OCI-LY1 (cell line): ENCODE data around the gene ADAMTSL2.

Source experiments
- H2AFZ ChIP-seq: fragments of 200-600 bp; sonication (generic), shearing (Covaris generic); 2 replicates; pipeline ENCODE4 v1.6.0; 2014; ENCODE audit warnings: antibody characterized with exemption, mild to moderate bottlenecking, low read length
- H3F3A ChIP-seq: fragments of 200-600 bp; sonication (generic), shearing (Covaris generic); 2 replicates; pipeline ENCODE4 v1.6.0; 2014; ENCODE audit warnings: mild to moderate bottlenecking, antibody characterized with exemption, low read length, moderate library complexity; ENCODE audit not compliant: insufficient read depth
- H3K27ac ChIP-seq: fragments of 200-600 bp; sonication (generic); 2 replicates; pipeline ENCODE4 v1.5.1; 2014; ENCODE audit warnings: low read length, mixed run types, mild to moderate bottlenecking, low read depth; ENCODE audit not compliant: poor library complexity, severe bottlenecking
- H3K27me3 ChIP-seq: fragments of 200-600 bp; sonication (generic); 2 replicates; pipeline ENCODE4 v1.6.0; 2014; ENCODE audit warnings: antibody characterized with exemption, mild to moderate bottlenecking, low read length, moderate library complexity; ENCODE audit not compliant: insufficient read depth
- H3K36me3 ChIP-seq: fragments of 200-600 bp; sonication (generic); 2 replicates; pipeline ENCODE4 v1.6.1; 2014; ENCODE audit warnings: mild to moderate bottlenecking, antibody characterized with exemption, low read length, moderate library complexity, mixed read lengths; ENCODE audit not compliant: insufficient read depth
- H3K4me1 ChIP-seq: fragments of 200-600 bp; sonication (generic); 2 replicates; pipeline ENCODE4 v1.5.1; 2014; ENCODE audit warnings: mild to moderate bottlenecking, low read length, moderate library complexity; ENCODE audit not compliant: insufficient read depth, severe bottlenecking
- H3K4me2 ChIP-seq: fragments of 200-600 bp; sonication (generic), shearing (Covaris generic); 2 replicates; pipeline ENCODE4 v1.6.1; 2014; ENCODE audit warnings: low read length
- H3K4me3 ChIP-seq: fragments of 200-600 bp; sonication (generic); 2 replicates; pipeline ENCODE4 v1.5.1; 2014; ENCODE audit warnings: low read length, low read depth, mild to moderate bottlenecking, mixed read lengths; ENCODE audit not compliant: poor library complexity, severe bottlenecking
- H3K79me2 ChIP-seq: fragments of 200-600 bp; shearing (Covaris generic); 2 replicates; pipeline ENCODE4 v1.6.1; 2016; ENCODE audit warnings: mixed run types, low read length, mixed read lengths; ENCODE audit not compliant: insufficient read depth
- H3K9ac ChIP-seq: fragments of 200-600 bp; sonication (generic), shearing (Covaris generic); 2 replicates; pipeline ENCODE4 v1.6.1; 2014; ENCODE audit warnings: mild to moderate bottlenecking, low read length, mixed read lengths
- H3K9me2 ChIP-seq: fragments of 200-600 bp; sonication (generic), shearing (Covaris generic); 2 replicates; pipeline ENCODE4 v1.6.1; 2014; ENCODE audit warnings: low read depth, mild to moderate bottlenecking, low read length, mixed read lengths
- H3K9me3 ChIP-seq: fragments of 200-600 bp; shearing (Covaris generic); 2 replicates; pipeline ENCODE4 v1.6.1; 2014; ENCODE audit warnings: low read length, mixed read lengths
- H4K20me1 ChIP-seq: fragments of 200-600 bp; sonication (generic), shearing (Covaris generic); 2 replicates; pipeline ENCODE4 v1.6.0; 2016; ENCODE audit warnings: mild to moderate bottlenecking, low read length; ENCODE audit not compliant: insufficient read depth
- CTCF ChIP-seq: fragments of 200-600 bp; sonication (generic), shearing (Covaris generic); IDR thresholded peaks from 2 replicates; pipeline ENCODE4 v1.5.1; 2017; ENCODE audit warnings: mild to moderate bottlenecking, antibody characterized with exemption, low read length, moderate library complexity, mixed read lengths
- EZH2 ChIP-seq: fragments of 200-600 bp; sonication (generic), shearing (Covaris generic); IDR thresholded peaks from 2 replicates; pipeline ENCODE4 v1.8.0; 2017; ENCODE audit warnings: borderline replicate concordance, mixed run types, mild to moderate bottlenecking, antibody characterized with exemption, low read length, moderate library complexity, mixed read lengths

ADAMTSL2 gene

GRCh38 chr9:133590231-133590855, 55.8 kb downstream of the ADAMTSL2 start:
- no peaks in the 10 kb centered on the region for H3K4me1 ChIP-seq
- H3K9me2 ChIP-seq = no peaks in the 10 kb centered on the region
- H4K20me1 ChIP-seq = no peaks in the 10 kb centered on the region
- H3F3A ChIP-seq = no peaks in the 10 kb centered on the region
- no peak overlapping the region for H2AFZ ChIP-seq
- no peak overlapping the region for H3K27ac ChIP-seq
- no peaks in the 10 kb centered on the region for H3K9me3 ChIP-seq
- H3K4me2 ChIP-seq = no peak overlapping the region
- H3K36me3 ChIP-seq = no peaks in the 10 kb centered on the region
- H3K79me2 ChIP-seq = no peaks in the 10 kb centered on the region
- TF ChIP-seq EZH2 (no peak), CTCF (no peak)
- no peak overlapping the region for H3K4me3 ChIP-seq
- no peaks in the 10 kb centered on the region for H3K27me3 ChIP-seq
- H3K9ac ChIP-seq = no peak overlapping the region

- Histone ChIP-seq H3K4me3 (no peak overlapping the region), H3K9me2 (no peaks in the 10 kb centered on the region), H4K20me1 (no peaks in the 10 kb centered on the region), H3K9me3 (no peaks in the 10 kb centered on the region), H3K4me1 (no peaks in the 10 kb centered on the region), H3K79me2 (no peaks in the 10 kb centered on the region), H2AFZ (no peak overlapping the region), H3K36me3 (no peaks in the 10 kb centered on the region), H3K4me2 (no peak overlapping the region), H3K27me3 (no peaks in the 10 kb centered on the region; the same call in 1 of the 2 replicates), H3K9ac (no peak overlapping the region), H3K27ac (no peak overlapping the region), H3F3A (no peaks in the 10 kb centered on the region)
- TF ChIP-seq EZH2 (no peak), CTCF (no peak)
Measured at GRCh38 chr9:133591116-133591910, 56.8 kb downstream of the ADAMTSL2 start.

GRCh38 chr9:133591985-133592384, 57.5 kb downstream of the ADAMTSL2 start:
- no peaks in the 10 kb centered on the region for H3K4me1 ChIP-seq
- H3K9me3 ChIP-seq = peaks cover under 1% of the 10 kb centered on the region; the same call in 1 of the 2 replicates
- H2AFZ ChIP-seq = no peak overlapping the region
- no peaks in the 10 kb centered on the region for H3K36me3 ChIP-seq
- no peaks in the 10 kb centered on the region for H4K20me1 ChIP-seq
- H3K27me3 ChIP-seq = no peaks in the 10 kb centered on the region; the same call in 1 of the 2 replicates
- no peak for TF ChIP-seq EZH2
- no peak for TF ChIP-seq CTCF
- H3K9me2 ChIP-seq = no peaks in the 10 kb centered on the region
- no peaks in the 10 kb centered on the region for H3K79me2 ChIP-seq
- no peak overlapping the region for H3K4me2 ChIP-seq
- H3K27ac ChIP-seq = no peak overlapping the region
- no peaks in the 10 kb centered on the region for H3F3A ChIP-seq
- no peak overlapping the region for H3K4me3 ChIP-seq
- no peak overlapping the region for H3K9ac ChIP-seq
